Heart right ventricle (tissue), 16 donors: Measurements from ENCODE around the gene SLU7. TPM values are rescaled to one million over a fixed set of nuclear protein-coding genes. Genes with fewer than 3 reads are reported as not detected.

Experiments used
- ATAC-seq, 8 donors: fragments of 200-7000 bp; cut with Tn5 transposase; one replicate each; pipeline ENCODE4 v1.9.1; 2020; ENCODE audit warnings: mild to moderate bottlenecking in 8 of 8, moderate library complexity in 8 of 8, moderate number of reproducible peaks in 1 of 8
- DNase-seq, 2 donors: peaks; one replicate each; pipeline ENCODE4 v3.0.0-alpha.2; 2020
- H3K27ac ChIP-seq, 10 donors: fragments of 200-600 bp; sonication (generic) in 2 of 10; one replicate each; pipeline versions ENCODE4 v1.5.0 to v1.8.0; 2020 to 2022; ENCODE audit warnings: mild to moderate bottlenecking in 3 of 10
- H3K27me3 ChIP-seq, 7 donors: fragments of 200-600 bp; one replicate each; pipeline ENCODE4 v1.8.0; 2021 to 2022; ENCODE audit warnings: mild to moderate bottlenecking in 2 of 7
- H3K36me3 ChIP-seq, 9 donors: fragments of 200-600 bp; sonication (generic) in 1 of 9; one replicate each; pipeline versions ENCODE4 v1.5.0 to v1.8.0; 2020 to 2022; ENCODE audit warnings: mild to moderate bottlenecking in 2 of 9
- H3K4me1 ChIP-seq, 9 donors: fragments of 200-600 bp; sonication (generic) in 1 of 9; one replicate each; pipeline versions ENCODE4 v1.5.0 to v1.8.0; 2020 to 2022; ENCODE audit warnings: mild to moderate bottlenecking in 4 of 9
- H3K4me3 ChIP-seq, 10 donors: fragments of 200-600 bp; sonication (generic) in 2 of 10; one replicate each; pipeline versions ENCODE4 v1.5.0 to v1.8.0; 2020 to 2022; ENCODE audit warnings: mild to moderate bottlenecking in 7 of 10, moderate library complexity in 2 of 10
- H3K9me3 ChIP-seq, 11 donors: fragments of 200-600 bp in 10 of 11; sonication (generic) in 2 of 11; one replicate each; pipeline versions ENCODE4 v1.5.0 to v1.8.0; 2013 to 2022; ENCODE audit warnings: mild to moderate bottlenecking in 2 of 11, control low read depth in 1 of 11, moderate library complexity in 1 of 11
- CTCF ChIP-seq, 9 donors: fragments of 200-600 bp; sonication (generic) in 2 of 9; IDR thresholded peaks; one replicate each; pipeline versions ENCODE4 v1.5.0 to v1.8.0; 2021 to 2022; ENCODE audit warnings: antibody characterized with exemption in 9 of 9, mild to moderate bottlenecking in 5 of 9, moderate library complexity in 1 of 9
- WGBS, 2 donors: extraction: QIAGEN DNeasy Blood & Tissue Kit; methylation state at CpG; one replicate each; pipeline ENCODE4 v1.1.7; 2013; ENCODE audit warnings: inconsistent platforms in 1 of 2; 5-methylcytosine and 5-hydroxymethylcytosine counted together
- intact Hi-C, 10 donors: fragments of 100-400 bp; cut with DNase I; formaldehyde crosslinking; loops; one replicate each; pipeline versions ENCODE4 v1.11.1 to v1.14.2; 2022
- polyA plus RNA-seq, 2 donors: library from polyadenylated mRNA; stranded (reverse); fragments of 200-250 nt; gene quantifications; one replicate each; pipeline ENCODE4 v1.2.3, GENCODE V29; 2013
- total RNA-seq, 10 donors: library from RNA; stranded (reverse); fragmentation: NEBNext Ultra II Directional in 3 of 10; extraction: Animal tissue kit (Norgen Biotek cat#: 25700) in 3 of 10; gene quantifications; one replicate each; pipeline versions ENCODE4 v1.2.1 to v1.2.4, GENCODE V29; 2021 to 2023
- donor health status: Arrhythmogenic right ventricular cardiomyopathy.
- donor health status: ischemic (EF 13 %, LVEDD 7.1; RV severe dilation, severe dysfunction).
- donor health status: healthy with polysubstance abuse.
- donor health status: DM: no; HTN: yes; CAD: no.
- donor health status: DM: no; HTN: no; CAD: no.
- donor health status: ischemic (EF 25% LVEDD 6.9; RV normal size, moderate dysfunction).
- donor health status: ischemic (EF 25% LVEDD 5.7; RV mildly dilated, moderate dysfunction).
- donor health status: healthy.
- donor health status: DM: yes; HTN: yes; CAD: no.
- donor health status: Ischemic cardiomyopathy.
- donor health status: ischemic (EF 35%, LVEDD 5.7; RV mildly dilated, moderate dysfunction).
- donor health status: nonischemic (EF 11% LVEDD 7.7; RV severe dilation, severe dysfunction).
- donor health status: DM: yes; HTN: yes; CAD: no.
- donor health status: PGD.
- donor health status: ischemic (EF 29% LVEDD 5.4; RV normal size, mild dysfunction).
- donor health status: nonischemic (EF 23%, LVEDD 6.1; RV moderate dilation, normal function).

The SLU7 gene
- total and polyA plus RNA-seq, 12 donors: 19.2 to 62.4 (median 40.6) TPM

- Histone ChIP-seq H3K4me1 (peaks cover 0 to 53% (median 20%) of the 10 kb centered on the region in 9 donors), H3K27me3 (no peaks in the 10 kb centered on the region), H3K36me3 (peaks cover 0 to 34% (median 10%) of the 10 kb centered on the region in 9 donors), H3K9me3 (no peaks in the 10 kb centered on the region), H3K27ac (no peak overlapping the region), H3K4me3 (no peak overlapping the region)
- no peak for TF ChIP-seq CTCF (IDR thresholded peaks at IDR 0.05)
- ATAC-seq (no peak), DNase-seq (no peak)
- 98% methylated on average over 1 of the region's 1 CpG for WGBS, 2 donors
- intact Hi-C loops: loop anchor here in 1 of 10 donors (5.0 kb wide), 1 partner anchor 200 kb away; no protein-coding TSS in a partner anchor
Observed at GRCh38 chr5:160397492-160397891, 21.4 kb downstream of the SLU7 start.

- no peak overlapping the region for H3K27ac ChIP-seq
- H3K36me3 ChIP-seq: peaks cover 0 to 21% (median 0%) of the 10 kb centered on the region in 9 donors
- no peak for ATAC-seq
- peaks cover 0 to 56% (median 15%) of the 10 kb centered on the region in 9 donors for H3K4me1 ChIP-seq
- no peak for DNase-seq
- no peaks in the 10 kb centered on the region for H3K9me3 ChIP-seq
- TF ChIP-seq CTCF (IDR thresholded peaks at IDR 0.05): no peak
- H3K27me3 ChIP-seq: no peaks in the 10 kb centered on the region
- no peak overlapping the region for H3K4me3 ChIP-seq
- intact Hi-C loops: loop anchor here in 1 of 10 donors (5.0 kb wide), 1 partner anchor 198 kb away; no protein-coding TSS in a partner anchor
- WGBS, 2 donors: 90 to 93% methylated on average over 7 of the region's 7 CpGs
Observed at GRCh38 chr5:160395111-160395510, 23.8 kb downstream of the SLU7 start.

- intact Hi-C loops: loop anchor here in 5 of 10 donors (5.0 kb wide), 1 partner anchor 369 kb away; no protein-coding TSS in a partner anchor
- no peak for DNase-seq
- H3K9me3 ChIP-seq: peaks cover 0 to 22% (median 11%) of the 10 kb centered on the region in 11 donors
- ATAC-seq: no peak
- peak in 7 of 9 donors; percentile 46 to 70 (median 57) for TF ChIP-seq CTCF (IDR thresholded peaks at IDR 0.05)
- H3K27ac ChIP-seq: no peak overlapping the region
- no peaks in the 10 kb centered on the region for H3K27me3 ChIP-seq
- H3K36me3 ChIP-seq: peaks cover 0 to 14% (median 0%) of the 10 kb centered on the region in 9 donors
- H3K4me1 ChIP-seq: peaks cover 0 to 29% (median 3%) of the 10 kb centered on the region in 9 donors
- 75 to 77% methylated on average over 8 of the region's 8 CpGs for WGBS, 2 donors
- no peak overlapping the region for H3K4me3 ChIP-seq
Observed at GRCh38 chr5:160390787-160391696, 27.8 kb downstream of the SLU7 start.

- Histone ChIP-seq H3K27me3 (no peaks in the 10 kb centered on the region), H3K36me3 (no peaks in the 10 kb centered on the region), H3K27ac (no peak overlapping the region), H3K9me3 (peaks cover 0 to 22% (median 11%) of the 10 kb centered on the region in 11 donors), H3K4me3 (no peak overlapping the region), H3K4me1 (peaks cover 0 to 6% (median 0%) of the 10 kb centered on the region in 9 donors)
- intact Hi-C loops: loop anchor here in 3 of 10 donors (5.0 to 10.0 kb wide), 3 partner anchors 190 to 365 kb away; no protein-coding TSS in a partner anchor
- no peak for TF ChIP-seq CTCF (IDR thresholded peaks at IDR 0.05)
- no peak for DNase-seq
- ATAC-seq: no peak
- 93 to 97% methylated on average over 1 of the region's 1 CpG for WGBS, 2 donors
Observed at GRCh38 chr5:160387445-160387844, 31.4 kb downstream of the SLU7 start.
